Nephron (organoid): Measurements from ENCODE around the gene TFF3.

Experiments used
- H3K27ac Mint-ChIP-seq, 3 experiments: 2 replicates each; pipeline ENCODE4 v1.8.0; 2020; ENCODE audit warnings: mixed read lengths in 3 of 3, mild to moderate bottlenecking in 2 of 3, moderate library complexity in 1 of 3
- H3K27me3 Mint-ChIP-seq: 2 replicates; pipeline ENCODE4 v1.8.0; 2021; ENCODE audit warnings: low read depth, mild to moderate bottlenecking, moderate library complexity, mixed read lengths
- H3K36me3 Mint-ChIP-seq: 2 replicates; pipeline ENCODE4 v1.8.0; 2020; ENCODE audit warnings: low read depth, mixed read lengths
- H3K4me1 Mint-ChIP-seq: 2 replicates; pipeline ENCODE4 v1.8.0; 2020; ENCODE audit warnings: mixed read lengths
- H3K4me3 Mint-ChIP-seq, 3 experiments: 2 replicates each; pipeline ENCODE4 v1.8.0; 2020; ENCODE audit warnings: mild to moderate bottlenecking in 3 of 3, mixed read lengths in 3 of 3, moderate library complexity in 2 of 3
- H3K9me3 Mint-ChIP-seq: 2 replicates; pipeline ENCODE4 v1.8.0; 2020; ENCODE audit warnings: mixed read lengths
- CTCF ChIP-seq, 3 experiments: fragments of 200-600 bp; sonication (generic); IDR thresholded peaks; one replicate each; pipeline ENCODE4 v1.5.0; 2021; ENCODE audit warnings: antibody characterized with exemption in 3 of 3; ENCODE audit not compliant: unreplicated experiment in 3 of 3

Gene TFF3

DNA sequence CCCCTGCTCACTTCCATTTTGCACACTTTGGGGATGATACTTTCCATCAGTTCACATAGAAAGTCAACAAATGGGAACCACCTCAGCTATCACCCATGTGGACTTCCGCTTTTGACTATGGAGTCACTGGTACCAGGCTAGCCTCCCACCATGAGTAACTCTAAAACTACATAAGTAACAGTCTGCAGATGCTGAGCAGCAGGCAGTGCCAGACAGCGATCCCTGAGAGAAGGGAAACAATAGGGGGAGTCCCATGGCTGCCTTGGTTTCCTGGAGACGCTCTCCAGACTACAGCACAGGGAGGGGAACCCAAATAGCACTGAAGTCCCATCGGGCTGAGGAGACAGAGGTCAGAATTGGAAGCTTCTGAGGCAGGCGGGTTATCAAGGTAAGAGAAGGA is 38.4 kb upstream of the TFF3 start:
- H3K27me3 Mint-ChIP-seq = peaks cover 13% of the 10 kb centered on the region
- H3K4me1 Mint-ChIP-seq = no peaks in the 10 kb centered on the region
- no peak overlapping the region for H3K4me3 Mint-ChIP-seq
- no peak for TF ChIP-seq CTCF (IDR thresholded peaks at IDR 0.05; ENCODE audit: unreplicated experiment in 3 of 3)
- H3K36me3 Mint-ChIP-seq = no peaks in the 10 kb centered on the region
- no peak overlapping the region for H3K27ac Mint-ChIP-seq
- peaks cover 29% of the 10 kb centered on the region for H3K9me3 Mint-ChIP-seq

DNA sequence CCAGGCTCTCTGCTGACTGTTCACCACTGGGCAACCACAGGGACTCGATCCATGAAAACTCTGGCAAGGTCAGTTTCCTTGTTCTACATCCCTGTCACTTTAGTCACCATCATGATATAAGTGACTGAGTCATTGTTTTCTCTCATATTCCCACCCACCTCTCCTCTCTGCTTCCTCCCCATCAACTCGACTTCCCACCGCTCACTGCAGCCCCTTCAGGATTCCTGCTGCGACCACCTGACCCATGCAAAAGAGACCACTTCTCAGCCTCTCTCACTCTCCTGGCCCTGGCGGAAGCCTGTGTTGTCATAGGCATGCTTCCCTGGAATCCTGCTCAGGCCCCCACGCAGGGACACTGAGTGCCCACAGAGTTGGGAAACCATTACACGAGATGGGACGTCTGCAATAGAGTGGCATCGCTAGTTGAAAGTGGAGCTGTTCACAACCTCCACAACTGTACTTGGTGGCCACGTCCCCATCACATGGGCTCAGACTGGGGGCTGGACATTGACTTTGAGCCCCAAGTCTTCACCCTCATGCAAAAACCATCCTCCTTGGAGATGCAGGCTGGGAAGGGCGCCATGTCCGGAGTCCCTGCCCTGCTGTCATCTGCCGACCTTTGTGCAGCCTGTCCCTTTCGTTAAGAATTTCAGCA is 37.4 kb upstream of the TFF3 start:
- no peaks in the 10 kb centered on the region for H3K36me3 Mint-ChIP-seq
- peaks cover 13% of the 10 kb centered on the region for H3K27me3 Mint-ChIP-seq
- H3K4me3 Mint-ChIP-seq = no peak overlapping the region
- H3K9me3 Mint-ChIP-seq = peaks cover 22% of the 10 kb centered on the region
- TF ChIP-seq CTCF (IDR thresholded peaks at IDR 0.05; ENCODE audit: unreplicated experiment in 3 of 3) = no peak
- no peak overlapping the region for H3K27ac Mint-ChIP-seq
- H3K4me1 Mint-ChIP-seq = no peaks in the 10 kb centered on the region

DNA sequence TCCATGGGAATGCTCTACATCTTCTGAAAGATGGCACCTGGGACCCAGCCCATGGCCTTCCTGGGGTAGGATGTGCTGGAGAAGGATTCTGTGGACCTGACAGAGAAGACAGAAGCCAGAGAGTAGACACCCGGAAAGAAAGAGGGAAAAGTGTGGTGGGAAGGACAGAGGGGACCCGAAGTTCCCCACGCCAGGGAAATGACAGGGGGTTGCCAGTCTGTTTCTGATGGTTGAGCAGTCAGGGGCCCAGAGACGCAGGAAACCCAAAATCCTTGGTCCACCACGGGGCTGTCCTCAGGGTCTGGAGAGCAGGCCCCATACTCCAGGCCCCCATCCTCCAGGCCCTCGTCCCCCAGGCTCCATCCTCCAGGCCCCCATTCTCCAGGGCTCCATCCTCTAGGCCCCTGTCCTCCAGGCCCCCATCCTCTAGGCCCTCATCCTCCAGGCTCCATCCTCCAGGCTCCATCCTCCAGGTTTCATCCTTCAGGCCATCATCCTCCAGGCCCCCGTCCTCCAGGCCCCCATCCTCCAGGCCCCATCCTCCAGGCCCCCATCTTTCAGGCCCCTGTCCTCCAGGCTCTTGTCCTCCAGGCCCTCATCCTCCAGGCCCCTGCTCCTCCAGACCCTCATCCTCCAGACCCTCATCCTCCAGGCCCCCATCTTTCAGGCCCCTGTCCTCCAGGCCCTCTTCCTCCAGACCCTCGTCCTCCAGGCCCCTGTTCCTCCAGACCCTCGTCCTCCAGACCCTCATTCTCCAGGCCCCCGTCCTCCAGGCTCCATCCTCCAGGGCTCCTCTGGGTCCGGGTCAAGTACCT is 36.6 kb upstream of the TFF3 start:
- Mint-ChIP-seq H3K36me3 (no peaks in the 10 kb centered on the region), H3K9me3 (peaks cover 15% of the 10 kb centered on the region), H3K27ac (no peak overlapping the region), H3K4me3 (no peak overlapping the region), H3K27me3 (peaks cover 13% of the 10 kb centered on the region), H3K4me1 (no peaks in the 10 kb centered on the region)
- no peak for TF ChIP-seq CTCF (IDR thresholded peaks at IDR 0.05; ENCODE audit: unreplicated experiment in 3 of 3)

GRCh38 chr21:42350927-42351426 is 35.8 kb upstream of the TFF3 start, which contains the start of gene TFF2:
Gene TFF2 (minus strand): TSS chr21:42350994. CDS start chr21:42350957, 37 bp downstream.
- Mint-ChIP-seq H3K36me3 (no peaks in the 10 kb centered on the region), H3K9me3 (peaks cover 11% of the 10 kb centered on the region)

GRCh38 chr21:42350318-42350910 is 35.2 kb upstream of the TFF3 start:
- no peak for TF ChIP-seq CTCF (IDR thresholded peaks at IDR 0.05; ENCODE audit: unreplicated experiment in 3 of 3)
- Mint-ChIP-seq H3K36me3 (no peaks in the 10 kb centered on the region), H3K9me3 (peaks cover 7% of the 10 kb centered on the region), H3K27me3 (peaks cover 16% of the 10 kb centered on the region), H3K4me1 (no peaks in the 10 kb centered on the region), H3K27ac (no peak overlapping the region), H3K4me3 (no peak overlapping the region)

More at GRCh38 chr21:42350927-42351426, 35.8 kb upstream of the TFF3 start, which contains the start of gene TFF2:
- H3K27ac Mint-ChIP-seq = no peak within 1 kb of the TSS
- no peak within 1 kb of the TSS for H3K4me3 Mint-ChIP-seq
- peaks cover 13% of the 10 kb centered on the region for H3K27me3 Mint-ChIP-seq
- no peaks in the 10 kb centered on the region for H3K4me1 Mint-ChIP-seq
- TF ChIP-seq CTCF (IDR thresholded peaks at IDR 0.05; ENCODE audit: unreplicated experiment in 3 of 3) = no peak
